GM21619 (cell line): Measurements from ENCODE around the gene RPL35.

ENCODE experiments used
- ATAC-seq: cut with Tn5 transposase; IDR thresholded peaks from one replicate; pipeline ENCODE4 v1.9.1; 2021; ENCODE audit not compliant: unreplicated experiment

The RPL35 gene

GRCh38 chr9:124861342-124862229, at the start of gene RPL35, which contains the start of gene ARPC5L:
TSS of gene RPL35 (minus strand) at chr9:124861957. CDS start at chr9:124861912, 45 bp downstream.
TSS of gene ARPC5L (plus strand) at chr9:124862130. CDS start at chr9:124869291, 7,161 bp downstream.
- peak; percentile 85 for ATAC-seq

GRCh38 chr9:124908098-124908497, 46.3 kb upstream of the RPL35 start:
- no peak for ATAC-seq

GRCh38 chr9:124906966-124907365, 45.2 kb upstream of the RPL35 start:
- ATAC-seq: no peak

GRCh38 chr9:124899845-124900244, 38.1 kb upstream of the RPL35 start:
- ATAC-seq: no peak

- ATAC-seq: no peak
Observed at GRCh38 chr9:124897570-124898460, 36.1 kb upstream of the RPL35 start.

- no peak for ATAC-seq
Observed at GRCh38 chr9:124894741-124895170, 33.0 kb upstream of the RPL35 start.

GRCh38 chr9:124894035-124894740, 32.4 kb upstream of the RPL35 start:
- ATAC-seq: no peak

GRCh38 chr9:124890179-124890578, 28.4 kb upstream of the RPL35 start:
- no peak for ATAC-seq

GRCh38 chr9:124889006-124889405, 27.2 kb upstream of the RPL35 start:
- no peak for ATAC-seq

GRCh38 chr9:124887832-124888231, 26.1 kb upstream of the RPL35 start:
- ATAC-seq: no peak

GRCh38 chr9:124886866-124887492, 25.2 kb upstream of the RPL35 start:
- ATAC-seq: no peak

GRCh38 chr9:124886461-124886860, 24.7 kb upstream of the RPL35 start:
- no peak for ATAC-seq

GRCh38 chr9:124885551-124885950, 23.8 kb upstream of the RPL35 start:
- ATAC-seq: no peak

- no peak for ATAC-seq
Observed at GRCh38 chr9:124884376-124884775, 22.6 kb upstream of the RPL35 start.

GRCh38 chr9:124882231-124882630, 20.5 kb upstream of the RPL35 start:
- ATAC-seq: no peak

GRCh38 chr9:124881138-124881743, 19.5 kb upstream of the RPL35 start:
- no peak for ATAC-seq

- no peak for ATAC-seq
Observed at GRCh38 chr9:124880501-124880900, 18.7 kb upstream of the RPL35 start.

GRCh38 chr9:124879226-124879625, 17.5 kb upstream of the RPL35 start:
- ATAC-seq: no peak

GRCh38 chr9:124878518-124878917, 16.8 kb upstream of the RPL35 start:
- ATAC-seq: no peak

- ATAC-seq: no peak
Observed at GRCh38 chr9:124878021-124878420, 16.3 kb upstream of the RPL35 start.
